Esophagus muscularis mucosa (tissue), 4 donors: Measurements from ENCODE around the gene BACE2. TPM values are rescaled to one million over a fixed set of nuclear protein-coding genes. Genes with fewer than 3 reads are reported as not detected.

ENCODE experiments used
- DNase-seq: peaks from one replicate; pipeline ENCODE4 v3.0.0-alpha.2; 2017; ENCODE audit errors: extremely low spot score
- H3K27ac ChIP-seq, 4 donors: fragments of 200-600 bp; sonication (generic); replicated peaks in 1 of 4; 1 replicate in 3 of 4; 2 replicates in 1 of 4; pipeline ENCODE4 v1.5.1; 2016 to 2019; ENCODE audit warnings: mild to moderate bottlenecking in 1 of 4
- H3K27me3 ChIP-seq, 4 donors: fragments of 200-600 bp; sonication (generic); one replicate each; pipeline versions ENCODE4 v1.5.1 to v1.6.0; 2016 to 2019
- H3K36me3 ChIP-seq, 4 donors: fragments of 200-600 bp; sonication (generic); one replicate each; pipeline ENCODE4 v1.5.1; 2016 to 2019
- H3K4me1 ChIP-seq, 4 donors: fragments of 200-600 bp; sonication (generic); one replicate each; pipeline ENCODE4 v1.5.1; 2016 to 2019
- H3K4me3 ChIP-seq, 4 donors: fragments of 200-600 bp; sonication (generic); 1 replicate in 2 of 4; 2 replicates in 2 of 4; pipeline ENCODE4 v1.5.1; 2016 to 2019; ENCODE audit warnings: mild to moderate bottlenecking in 4 of 4, moderate library complexity in 1 of 4
- H3K9me3 ChIP-seq, 4 donors: fragments of 200-600 bp; sonication (generic); 1 replicate in 3 of 4; 2 replicates in 1 of 4; pipeline ENCODE4 v1.5.1; 2016 to 2019
- EP300 ChIP-seq: sonication (generic); formaldehyde crosslinking; IDR thresholded peaks from one replicate; pipeline ENCODE4 v1.6.1; 2017; ENCODE audit warnings: antibody characterized with exemption
- POLR2A ChIP-seq: fragments of 450-650 bp; IDR thresholded peaks from one replicate; pipeline ENCODE4 v1.6.1; 2017; ENCODE audit warnings: antibody characterized with exemption, moderate library complexity, mild to moderate bottlenecking, low read depth
- POLR2AphosphoS5 ChIP-seq, 2 donors: sonication (generic); formaldehyde crosslinking; IDR thresholded peaks; one replicate each; pipeline ENCODE4 v1.6.1; 2017; ENCODE audit warnings: antibody characterized with exemption in 2 of 2
- whole genome bisulfite sequencing: methylation state at CpG from one replicate; pipeline ENCODE4 v1.1.5; 2018; 5-methylcytosine and 5-hydroxymethylcytosine counted together
- intact Hi-C: fragments of 100-400 bp; cut with DNase I; formaldehyde crosslinking; loops from one replicate; pipeline ENCODE4 v1.15.1; 2023
- total RNA-seq, 4 donors: library from RNA; depleted of rRNA; stranded (reverse); fragments of >200 nt; gene quantifications; one replicate each; pipeline versions ENCODE4 v1.1.0 to v1.2.1, GENCODE V29; 2016
- TF ChIP-seq, protein P1 (sequence below), 3 experiments: fragments of 200-600 bp in 2 of 3; fragments of 450-650 bp in 1 of 3; sonication (generic) in 2 of 3; IDR thresholded peaks; one replicate each; pipeline ENCODE4 v1.5.1; 2017 to 2019; ENCODE audit warnings: antibody characterized with exemption in 3 of 3, mild to moderate bottlenecking in 2 of 3, moderate library complexity in 1 of 3

BACE2 gene
- total RNA-seq, 4 donors from 2014 or later: 44.9 to 61.6 (median 58.2) TPM

DNA sequence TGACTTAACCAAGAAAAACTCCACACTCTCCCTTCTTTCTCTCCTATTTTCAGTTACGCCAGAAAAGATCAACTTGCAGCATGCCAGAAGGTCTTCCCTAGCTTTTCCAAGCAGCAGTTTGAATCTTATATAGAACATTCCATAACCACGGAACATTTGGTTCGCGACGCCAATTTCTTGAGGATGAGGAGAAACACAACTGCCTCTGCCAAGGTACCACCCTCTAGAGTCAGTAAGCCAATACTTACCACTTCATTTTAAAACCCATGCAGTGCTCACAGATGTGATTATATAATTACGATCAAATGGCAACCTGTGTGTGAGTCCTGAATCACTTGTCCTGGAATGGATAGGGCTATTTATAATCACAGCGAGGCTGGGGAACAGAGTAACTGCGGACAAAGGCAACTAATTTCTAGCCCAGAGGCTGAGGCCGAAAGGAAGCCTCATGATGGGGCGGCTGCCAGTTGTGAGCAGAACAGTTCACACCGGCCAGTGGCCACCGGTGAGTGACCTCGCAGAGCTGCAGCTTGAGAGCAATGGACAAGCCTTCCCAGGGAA is 43.2 kb upstream of the BACE2 start:
- Histone ChIP-seq H3K27me3 (no peaks in the 10 kb centered on the region), H3K27ac (peak overlapping the region; percentile 28 to 70 (median 53)), H3K4me1 (peaks cover 0 to 11% (median 4%) of the 10 kb centered on the region in 4 donors), H3K4me3 (peak overlapping the region in 2 of 4 donors; percentile 8 to 12), H3K36me3 (no peaks in the 10 kb centered on the region), H3K9me3 (no peaks in the 10 kb centered on the region)
- 72% methylated on average over 13 of the region's 13 CpGs for WGBS
- intact Hi-C loops: loop anchor here (5.0 kb wide), 1 partner anchor 338 kb away; no protein-coding TSS in a partner anchor
- DNase-seq: no peak
- TF ChIP-seq, protein P1, sequence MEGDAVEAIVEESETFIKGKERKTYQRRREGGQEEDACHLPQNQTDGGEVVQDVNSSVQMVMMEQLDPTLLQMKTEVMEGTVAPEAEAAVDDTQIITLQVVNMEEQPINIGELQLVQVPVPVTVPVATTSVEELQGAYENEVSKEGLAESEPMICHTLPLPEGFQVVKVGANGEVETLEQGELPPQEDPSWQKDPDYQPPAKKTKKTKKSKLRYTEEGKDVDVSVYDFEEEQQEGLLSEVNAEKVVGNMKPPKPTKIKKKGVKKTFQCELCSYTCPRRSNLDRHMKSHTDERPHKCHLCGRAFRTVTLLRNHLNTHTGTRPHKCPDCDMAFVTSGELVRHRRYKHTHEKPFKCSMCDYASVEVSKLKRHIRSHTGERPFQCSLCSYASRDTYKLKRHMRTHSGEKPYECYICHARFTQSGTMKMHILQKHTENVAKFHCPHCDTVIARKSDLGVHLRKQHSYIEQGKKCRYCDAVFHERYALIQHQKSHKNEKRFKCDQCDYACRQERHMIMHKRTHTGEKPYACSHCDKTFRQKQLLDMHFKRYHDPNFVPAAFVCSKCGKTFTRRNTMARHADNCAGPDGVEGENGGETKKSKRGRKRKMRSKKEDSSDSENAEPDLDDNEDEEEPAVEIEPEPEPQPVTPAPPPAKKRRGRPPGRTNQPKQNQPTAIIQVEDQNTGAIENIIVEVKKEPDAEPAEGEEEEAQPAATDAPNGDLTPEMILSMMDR (IDR thresholded peaks at IDR 0.05): no peak
- peak in 1 of 2 donors; percentile 7 for TF ChIP-seq POLR2AphosphoS5 (IDR thresholded peaks at IDR 0.05)

DNA sequence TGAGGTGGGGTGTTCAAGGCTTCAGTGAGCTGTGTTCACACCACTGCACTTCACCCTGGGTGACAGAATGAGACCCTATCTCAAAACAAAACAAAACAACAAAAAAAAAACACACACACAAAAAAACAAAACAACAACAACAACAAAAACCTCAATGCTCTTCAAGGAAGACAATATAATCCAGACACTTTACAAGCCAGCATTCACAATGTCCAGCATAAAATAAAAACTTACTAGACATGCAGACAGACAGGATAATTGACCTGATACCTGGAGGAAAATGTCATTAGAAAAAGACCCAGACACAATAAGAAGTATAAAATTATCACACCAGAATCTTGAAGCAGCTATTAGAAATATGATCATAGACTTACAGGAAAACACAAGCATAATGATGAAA is 39.0 kb upstream of the BACE2 start:
- H3K9me3 ChIP-seq: no peaks in the 10 kb centered on the region
- intact Hi-C loops: no loop called here
- H3K27me3 ChIP-seq: no peaks in the 10 kb centered on the region
- no peaks in the 10 kb centered on the region for H3K36me3 ChIP-seq
- no peak for DNase-seq
- H3K27ac ChIP-seq: no peak overlapping the region
- no peak overlapping the region for H3K4me3 ChIP-seq
- TF ChIP-seq EP300 (no peak), POLR2AphosphoS5 (IDR thresholded peaks at IDR 0.05) (no peak), POLR2A (no peak)
- TF ChIP-seq, protein P1 (IDR thresholded peaks at IDR 0.05): no peak
- H3K4me1 ChIP-seq: peaks cover 0 to 11% (median 3%) of the 10 kb centered on the region in 4 donors

DNA sequence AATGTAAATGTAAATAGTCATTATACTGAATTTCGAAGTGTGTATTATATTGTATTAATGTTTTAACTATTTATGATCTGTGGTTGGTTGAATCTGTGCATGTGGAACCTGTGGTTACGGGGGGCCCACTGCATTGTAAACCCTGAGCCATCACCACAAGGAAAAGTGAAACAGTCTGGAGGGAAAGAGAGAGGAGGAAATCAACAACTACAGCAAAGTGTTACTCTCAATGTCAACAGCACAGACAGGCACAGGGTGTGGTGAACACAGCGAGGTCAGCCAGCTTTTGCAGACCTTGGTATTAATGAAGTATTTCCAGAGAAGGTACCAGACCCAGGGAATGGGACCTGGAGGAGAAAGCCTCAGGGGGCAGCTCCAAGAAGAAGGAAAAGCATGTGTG is 37.1 kb upstream of the BACE2 start:
- no peaks in the 10 kb centered on the region for H3K27me3 ChIP-seq
- WGBS: 70% methylated on average over 3 of the region's 3 CpGs
- intact Hi-C loops: no loop called here
- DNase-seq: no peak
- no peak for TF ChIP-seq EP300
- TF ChIP-seq, protein P1 (IDR thresholded peaks at IDR 0.05): no peak
- no peaks in the 10 kb centered on the region for H3K36me3 ChIP-seq
- H3K4me3 ChIP-seq: no peak overlapping the region
- H3K4me1 ChIP-seq: peaks cover 0 to 4% (median 0%) of the 10 kb centered on the region in 4 donors
- H3K9me3 ChIP-seq: no peaks in the 10 kb centered on the region
- no peak overlapping the region for H3K27ac ChIP-seq

DNA sequence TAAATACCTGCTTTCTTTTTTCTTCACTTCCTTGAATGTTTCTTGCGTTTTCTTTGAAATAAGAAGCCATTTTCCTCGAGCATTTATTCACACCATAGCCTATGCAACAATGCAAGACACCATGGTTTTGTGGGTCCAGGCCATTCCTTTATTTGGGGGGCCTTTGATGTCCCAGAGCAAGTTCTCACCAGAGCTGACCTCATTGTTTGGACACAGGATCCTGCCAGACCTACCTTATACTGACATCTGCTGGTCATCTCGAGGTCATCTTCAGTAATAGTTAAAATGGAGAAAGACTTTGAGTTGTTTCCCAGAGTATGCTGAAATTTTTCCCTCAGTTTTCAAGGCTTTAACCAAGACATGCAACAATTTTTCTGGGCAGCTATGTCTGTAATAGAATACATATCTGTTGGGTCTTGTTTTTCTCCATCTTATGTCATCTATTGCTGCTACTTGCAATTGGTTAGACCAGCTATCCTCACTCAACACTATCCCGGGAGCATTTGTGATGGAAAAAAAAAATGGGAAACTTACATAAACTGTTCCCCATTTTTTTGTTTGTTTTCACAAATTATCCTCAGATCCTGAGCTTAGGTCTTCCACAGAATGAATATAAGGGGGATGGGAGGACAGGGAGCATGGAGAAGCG is 34.0 kb upstream of the BACE2 start:
- H3K9me3 ChIP-seq: no peaks in the 10 kb centered on the region
- H3K27ac ChIP-seq: no peak overlapping the region
- no peak overlapping the region for H3K4me3 ChIP-seq
- TF ChIP-seq POLR2A: no peak
- TF ChIP-seq, protein P1 (IDR thresholded peaks at IDR 0.05): peak; percentile 41 to 61 (median 45)
- H3K36me3 ChIP-seq: no peaks in the 10 kb centered on the region
- 49% methylated on average over 5 of the region's 5 CpGs for WGBS
- H3K27me3 ChIP-seq: peaks cover 0 to 4% (median 0%) of the 10 kb centered on the region in 4 donors
- peaks cover 0 to 4% (median 0%) of the 10 kb centered on the region in 4 donors for H3K4me1 ChIP-seq
- DNase-seq: no peak
- intact Hi-C loops: no loop called here

DNA sequence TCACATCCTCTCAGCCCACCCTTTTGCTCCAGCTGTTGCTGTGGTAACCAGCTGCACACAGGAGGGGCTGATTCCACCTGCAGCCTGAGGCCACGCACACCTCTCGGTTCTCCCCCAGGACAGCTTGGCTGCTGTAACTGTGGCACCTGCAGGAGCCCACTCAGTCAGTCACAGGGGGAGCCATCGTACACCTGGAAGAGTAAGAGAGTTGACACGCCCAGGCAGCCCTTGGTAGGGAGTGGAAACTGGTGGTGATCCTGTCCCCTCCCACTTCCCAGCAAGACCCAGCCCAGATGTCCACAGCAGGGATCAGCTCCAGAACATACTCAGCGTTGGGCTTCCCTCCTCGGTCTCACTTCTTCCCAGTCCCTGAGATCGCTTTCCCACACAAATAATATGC is 32.2 kb upstream of the BACE2 start:
- no peak overlapping the region for H3K4me3 ChIP-seq
- peaks cover 0 to 4% (median 0%) of the 10 kb centered on the region in 4 donors for H3K27me3 ChIP-seq
- H3K27ac ChIP-seq: no peak overlapping the region
- no peak for DNase-seq
- H3K4me1 ChIP-seq: peaks cover 0 to 4% (median 0%) of the 10 kb centered on the region in 4 donors
- H3K36me3 ChIP-seq: no peaks in the 10 kb centered on the region
- H3K9me3 ChIP-seq: no peaks in the 10 kb centered on the region
- WGBS: 88% methylated on average over 5 of the region's 7 CpGs
- intact Hi-C loops: no loop called here
- no peak for TF ChIP-seq POLR2AphosphoS5 (IDR thresholded peaks at IDR 0.05)
- TF ChIP-seq, protein P1 (IDR thresholded peaks at IDR 0.05): no peak
- TF ChIP-seq EP300: no peak
- TF ChIP-seq POLR2A: no peak
